Hematopoietic multipotent progenitor cell treated with erythropoietin and hydrocortisone succinate and interleukin-3 and kit ligand, for 8 days (in vitro differentiated cells): ENCODE measurements around the gene PTGR1.
"Not testable (repeated sequence)": the region's sequence is repeated elsewhere in the genome, so short reads cannot be mapped to it uniquely, and the experiment has no call there.

Experiments used
- DNase-seq: peaks from one replicate; pipeline ENCODE4 v3.0.0-alpha.2; 2015

The PTGR1 gene

GRCh38 chr9:111610845-111611244 lies 11.4 kb upstream of the PTGR1 start:
- DNase-seq = no peak

- DNase-seq = no peak
Measured at GRCh38 chr9:111610149-111610548, 10.7 kb upstream of the PTGR1 start.

GRCh38 chr9:111605041-111605559 lies 5.7 kb upstream of the PTGR1 start:
- no peak for DNase-seq

- DNase-seq = no peak
Measured at GRCh38 chr9:111604054-111604615, 4.7 kb upstream of the PTGR1 start.

GRCh38 chr9:111603041-111603440 lies 3.6 kb upstream of the PTGR1 start:
- DNase-seq = no peak

GRCh38 chr9:111601237-111602018 lies 2.0 kb upstream of the PTGR1 start:
- DNase-seq = no peak

GRCh38 chr9:111599955-111600343 lies 502 bp upstream of the PTGR1 start:
- no peak for DNase-seq

- peak; percentile 6 for DNase-seq
Measured at GRCh38 chr9:111598733-111599091, 735 bp downstream of the PTGR1 start.

- peak; percentile 72 for DNase-seq
Measured at GRCh38 chr9:111597852-111598732, 1.4 kb downstream of the PTGR1 start.

- no peak for DNase-seq
Measured at GRCh38 chr9:111588846-111589245, 10.6 kb downstream of the PTGR1 start.

- no peak for DNase-seq
Measured at GRCh38 chr9:111586378-111586777, 13.1 kb downstream of the PTGR1 start.

GRCh38 chr9:111582888-111583287 lies 16.6 kb downstream of the PTGR1 start:
- no peak for DNase-seq

- DNase-seq = no peak
Measured at GRCh38 chr9:111572950-111573604, 26.4 kb downstream of the PTGR1 start.

GRCh38 chr9:111568127-111568526 lies 31.3 kb downstream of the PTGR1 start:
- not testable (repeated sequence) for DNase-seq

- DNase-seq = no peak
Measured at GRCh38 chr9:111566234-111566633, 33.2 kb downstream of the PTGR1 start.

- no peak for DNase-seq
Measured at GRCh38 chr9:111561165-111561719, 38.2 kb downstream of the PTGR1 start.

- no peak for DNase-seq
Measured at GRCh38 chr9:111559000-111559610, 40.3 kb downstream of the PTGR1 start.

- DNase-seq = not testable (repeated sequence)
Measured at GRCh38 chr9:111555425-111555824, 44.0 kb downstream of the PTGR1 start.

- no peak for DNase-seq
Measured at GRCh38 chr9:111548623-111549022, 50.8 kb downstream of the PTGR1 start.

- no peak for DNase-seq
Measured at GRCh38 chr9:111542497-111543254, 56.8 kb downstream of the PTGR1 start.

- DNase-seq = no peak
Measured at GRCh38 chr9:111533099-111533790, 66.2 kb downstream of the PTGR1 start.
